H54 (cell line): ENCODE measurements around the gene CALHM1.

Source experiments
- DNase-seq: peaks from one replicate; pipeline ENCODE4 v3.0.0; 2011; ENCODE audit warnings: low spot score, mixed read lengths; ENCODE audit not compliant: insufficient read length
- FAIRE-seq: peaks from 3 replicates; lab custom pipeline; 2011; peaks lifted over from hg19 to GRCh38; lab: Jason Lieb, UNC
- POLR2A ChIP-seq: IDR thresholded peaks from 2 replicates; pipeline ENCODE4 v1.6.1; 2011; ENCODE audit warnings: low read depth, mild to moderate bottlenecking, low read length

The CALHM1 gene

DNA sequence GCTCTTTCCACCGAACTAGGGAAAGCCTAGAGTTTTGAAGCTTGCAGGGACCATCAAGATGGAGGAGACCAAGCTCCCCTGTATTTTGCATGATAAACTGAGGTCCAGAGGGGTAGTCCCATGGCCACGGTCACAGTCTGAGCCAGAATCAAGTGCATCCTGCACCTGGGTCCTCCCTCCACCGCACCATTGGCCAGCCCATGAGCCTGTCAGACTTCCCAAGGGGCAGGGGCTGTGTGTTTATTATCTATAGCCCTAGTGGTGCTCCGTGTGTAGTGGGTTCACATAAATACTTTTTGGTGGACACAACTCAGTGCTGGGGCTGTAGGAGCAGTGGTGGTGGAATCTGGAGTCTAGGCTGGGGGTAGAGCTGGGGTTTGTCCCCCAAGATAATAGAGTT, 16.7 kb upstream of the CALHM1 start:
- FAIRE-seq (no peak), DNase-seq (no peak)
- no peak for TF ChIP-seq POLR2A

DNA sequence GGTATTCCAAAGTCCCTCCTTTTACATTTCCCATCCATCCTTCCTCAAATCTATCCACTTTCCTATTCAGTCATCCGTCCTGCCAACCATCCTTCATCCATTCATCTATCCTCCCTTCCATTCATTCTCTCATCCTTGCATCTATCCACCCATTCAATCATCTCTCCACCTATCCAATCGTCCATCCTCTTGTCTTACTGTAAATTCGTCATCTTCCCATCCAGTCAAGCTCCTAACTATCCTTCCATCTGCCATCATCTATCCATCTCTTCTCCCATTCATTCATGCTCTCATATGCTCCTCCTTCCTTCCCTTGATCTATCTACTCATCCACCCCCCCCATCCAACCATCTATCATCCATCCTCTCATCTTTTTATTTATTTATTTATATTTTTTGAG, 15.4 kb upstream of the CALHM1 start:
- no peak for FAIRE-seq
- TF ChIP-seq POLR2A, result no peak
- no peak for DNase-seq

DNA sequence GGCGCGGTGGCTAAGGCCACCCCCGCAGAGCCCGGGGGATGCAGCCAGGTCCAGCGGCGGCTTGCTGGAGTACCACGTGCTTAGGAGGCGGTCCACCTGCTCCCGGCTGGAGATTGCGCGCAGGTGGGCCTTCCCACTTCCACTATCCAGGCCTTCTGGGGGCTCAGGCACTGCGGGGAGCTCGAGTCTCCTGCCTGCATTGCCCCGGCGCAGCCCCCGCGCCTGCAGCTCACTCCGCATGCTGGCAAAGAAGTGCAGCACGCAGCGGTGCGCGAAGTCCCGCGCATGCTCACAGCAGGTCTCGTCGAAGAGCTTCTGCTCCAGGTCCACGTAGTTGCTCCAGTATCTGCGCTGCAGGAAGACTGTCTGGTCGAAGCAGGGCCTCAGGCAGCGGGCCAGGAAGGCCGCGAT, 14.6 kb upstream of the CALHM1 start:
- DNase-seq, result no peak
- TF ChIP-seq POLR2A, result no peak
- FAIRE-seq, result no peak

DNA sequence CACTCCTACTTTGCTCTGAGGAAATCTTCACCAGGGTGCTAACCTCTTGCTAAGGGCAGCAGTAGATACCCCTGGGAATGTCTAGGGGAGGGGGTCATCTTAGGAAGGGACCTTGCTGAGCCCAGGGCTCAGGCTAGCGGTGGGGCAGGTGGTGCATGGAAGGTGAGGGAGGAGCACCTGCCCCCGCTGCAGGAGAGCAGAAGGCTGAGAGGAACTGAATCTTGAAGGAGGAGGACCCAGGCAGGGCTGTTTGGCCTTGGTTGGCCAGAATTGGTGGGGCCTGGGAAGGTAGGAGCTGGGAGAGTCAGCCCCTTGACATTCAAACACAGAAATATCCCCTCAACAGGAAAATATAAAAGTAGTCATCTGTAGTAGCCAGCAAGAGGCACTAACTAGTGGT, 13.3 kb upstream of the CALHM1 start:
- no peak for TF ChIP-seq POLR2A
- DNase-seq (no peak), FAIRE-seq (no peak)

DNA sequence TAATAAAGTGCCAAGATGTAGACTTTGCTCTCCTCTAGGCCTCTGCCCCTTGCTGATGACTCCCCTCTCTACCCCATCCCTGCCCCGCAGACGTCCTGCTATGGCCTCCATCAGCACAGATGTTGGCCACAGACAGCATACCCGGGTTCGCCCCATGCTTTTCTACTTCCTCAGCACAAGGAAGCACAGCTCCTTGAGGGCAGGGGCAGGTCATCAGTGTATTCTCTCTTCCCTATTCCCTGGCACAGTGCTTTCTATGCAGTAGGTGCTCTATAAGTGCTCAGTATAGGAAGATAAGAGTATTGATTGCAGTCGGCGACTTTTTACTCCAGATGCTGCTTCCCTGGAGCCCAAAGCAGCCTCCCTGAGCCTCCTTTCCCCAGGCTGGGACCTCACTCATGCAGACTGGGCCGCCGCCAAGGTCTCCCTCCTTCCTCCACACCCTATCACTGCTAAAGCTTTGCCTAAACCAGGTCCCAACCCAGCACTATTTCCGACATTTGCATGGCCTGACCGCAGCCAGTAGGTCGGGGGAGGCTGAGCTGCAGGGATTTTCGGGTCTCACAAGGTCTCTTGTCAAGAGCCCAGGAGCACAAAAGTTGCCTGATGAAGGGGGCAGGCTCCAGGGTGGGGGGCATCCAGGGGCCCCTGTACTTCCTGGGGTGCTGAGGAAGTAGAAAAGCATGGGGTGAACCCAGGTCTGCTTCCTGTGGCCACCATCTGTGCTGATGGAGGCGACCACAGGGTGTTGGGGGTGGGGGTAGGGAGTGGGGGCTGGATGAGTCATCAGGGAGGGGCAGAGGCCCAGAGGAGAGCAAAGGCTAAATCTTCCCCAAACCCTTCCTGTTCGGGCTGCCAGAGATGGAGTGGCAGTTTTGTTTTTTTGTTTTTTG, 12.3 kb upstream of the CALHM1 start:
- no peak for TF ChIP-seq POLR2A
- FAIRE-seq, result no peak
- peak; percentile 40 for DNase-seq

DNA sequence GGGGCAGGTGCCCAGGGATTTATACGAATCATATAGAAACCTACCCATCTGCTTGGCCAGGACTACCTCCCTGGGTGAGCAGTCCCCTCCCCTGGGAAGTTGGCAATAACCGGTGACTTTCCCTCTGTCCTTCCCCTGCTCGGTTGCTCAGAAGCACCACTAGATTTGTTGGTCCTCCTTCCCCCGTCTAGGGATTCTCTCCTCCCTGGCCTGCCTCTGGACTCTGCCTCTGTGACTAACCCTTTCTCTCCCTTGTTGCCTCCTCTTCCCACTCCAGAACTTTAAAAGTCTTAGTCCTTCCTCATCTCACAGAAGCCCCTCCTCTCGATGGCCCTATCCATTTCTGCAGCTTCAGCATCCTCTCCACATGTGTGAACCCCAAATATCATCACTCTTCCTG, 10.5 kb upstream of the CALHM1 start:
- FAIRE-seq (no peak), DNase-seq (no peak)
- no peak for TF ChIP-seq POLR2A

DNA sequence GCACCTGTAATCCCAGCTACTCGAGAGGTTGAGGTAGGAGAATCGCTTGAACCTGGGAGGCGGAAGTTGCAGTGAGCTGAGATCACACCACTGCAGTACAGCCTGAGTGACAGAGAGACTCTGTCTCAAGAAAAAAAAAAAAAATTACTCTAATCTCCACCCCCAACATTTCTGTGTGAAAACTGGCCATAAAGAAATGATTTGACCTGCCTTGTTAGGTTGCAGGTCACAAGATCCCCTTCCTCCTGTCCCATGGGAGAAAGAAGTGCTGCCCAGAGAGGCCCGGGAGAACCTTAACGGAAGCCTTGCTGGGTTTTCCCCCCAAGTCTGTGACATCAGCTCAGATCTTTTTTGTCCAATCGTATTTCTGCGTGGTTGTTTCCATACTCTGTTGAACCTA, 8.7 kb upstream of the CALHM1 start:
- no peak for TF ChIP-seq POLR2A
- FAIRE-seq, result no peak
- DNase-seq, result no peak

DNA sequence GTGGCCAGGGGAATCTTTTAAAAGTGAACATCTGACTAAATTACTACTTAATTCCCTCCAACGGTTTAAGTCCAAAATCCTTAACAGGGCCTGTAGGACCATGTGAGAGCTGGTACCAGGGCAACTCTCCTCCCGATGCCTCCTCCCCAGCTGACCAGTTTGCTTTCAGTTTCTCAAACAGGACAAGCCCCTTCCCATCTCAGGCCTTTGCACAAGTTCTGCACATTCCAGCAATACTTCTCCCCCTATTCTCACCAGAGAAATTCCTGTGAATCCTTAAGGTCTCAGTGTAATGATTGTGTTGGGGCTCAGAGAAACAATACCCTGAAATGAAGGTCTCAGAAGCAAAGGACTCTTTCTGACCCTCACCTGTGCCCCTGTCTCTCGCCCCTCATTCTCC, 8.0 kb upstream of the CALHM1 start:
- DNase-seq (no peak), FAIRE-seq (no peak)
- TF ChIP-seq POLR2A, result no peak

DNA sequence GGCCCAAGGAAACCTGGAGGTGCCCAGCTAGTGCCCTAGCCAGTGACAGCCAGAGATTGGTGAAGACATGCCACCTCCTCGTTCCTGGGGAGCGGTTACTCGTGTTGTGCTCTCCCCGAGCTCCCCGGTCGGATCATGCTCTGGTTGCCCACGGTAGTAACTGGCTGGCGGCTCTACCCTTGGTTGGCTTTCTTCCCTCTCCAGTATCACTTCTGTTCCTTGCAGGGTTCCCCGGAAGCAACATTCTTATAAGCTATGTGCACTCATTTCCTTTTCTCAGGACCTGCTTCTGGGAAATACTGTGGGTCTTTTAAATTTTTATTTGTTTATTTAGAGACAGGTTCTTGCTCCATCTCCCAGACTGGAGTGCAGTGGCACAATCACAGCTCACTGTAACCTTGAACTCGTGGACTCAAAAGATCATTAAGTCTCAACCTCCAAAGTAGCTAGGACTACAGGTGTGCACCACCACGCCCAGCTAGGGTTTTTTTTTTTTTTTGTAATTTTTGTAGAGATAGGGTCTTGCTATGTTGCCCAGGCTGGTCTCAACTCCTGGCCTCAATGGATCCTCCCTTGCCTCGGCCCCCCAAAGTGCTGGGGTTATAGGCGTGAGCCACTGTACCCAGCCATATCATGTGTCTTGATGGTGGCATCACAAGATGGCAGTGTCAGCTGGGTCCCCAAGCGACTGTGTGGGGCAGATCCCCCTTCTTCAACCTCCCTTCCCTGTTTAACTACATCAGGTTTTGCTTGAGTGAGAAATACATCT, 6.9 kb upstream of the CALHM1 start:
- FAIRE-seq, result no peak
- no peak for DNase-seq

DNA sequence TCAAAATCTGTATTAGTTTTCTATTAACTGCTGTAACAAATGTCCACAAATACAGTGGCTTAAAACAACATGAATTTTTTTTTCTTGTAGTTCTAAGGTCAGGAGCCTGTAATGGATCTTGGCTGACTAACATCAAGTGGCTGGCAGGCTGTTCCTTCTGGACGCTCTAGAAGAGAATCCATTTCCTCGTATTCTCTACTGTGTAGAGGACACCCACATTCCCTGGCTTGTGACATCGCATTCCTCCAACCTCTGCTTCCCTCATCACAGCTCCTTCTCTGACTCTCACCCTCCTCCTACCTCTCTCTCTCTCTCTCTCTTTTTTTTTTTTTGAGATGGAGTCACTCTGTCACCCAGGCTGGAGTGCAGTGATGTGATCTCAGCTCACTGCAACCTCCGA, 4.8 kb upstream of the CALHM1 start:
- TF ChIP-seq POLR2A, result no peak
- DNase-seq (no peak), FAIRE-seq (no peak)

More for the DNA sequence above, 6.9 kb upstream of the CALHM1 start:
- no peak for TF ChIP-seq POLR2A

DNA sequence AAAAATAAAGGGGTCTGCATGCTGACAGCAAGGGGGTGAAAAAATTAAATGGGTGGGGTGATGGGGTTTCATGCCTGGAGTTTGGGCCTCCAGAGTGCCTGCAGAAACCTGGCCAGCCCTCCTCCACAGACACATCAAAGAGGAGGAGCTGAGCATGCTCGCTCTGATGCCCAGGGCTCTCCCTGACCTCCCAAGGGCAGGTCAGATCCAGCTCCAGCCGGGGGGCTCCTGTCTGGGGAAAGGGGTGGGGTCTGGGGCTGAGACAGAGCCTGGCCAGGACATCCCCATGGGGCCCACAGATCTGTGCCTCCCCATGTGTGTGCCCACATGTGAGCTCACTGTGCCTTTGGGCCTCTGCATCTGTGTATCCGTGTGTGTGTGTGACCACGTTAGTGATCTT, 915 bp upstream of the CALHM1 start:
- no peak for DNase-seq
- TF ChIP-seq POLR2A, result no peak
- no peak for FAIRE-seq

DNA sequence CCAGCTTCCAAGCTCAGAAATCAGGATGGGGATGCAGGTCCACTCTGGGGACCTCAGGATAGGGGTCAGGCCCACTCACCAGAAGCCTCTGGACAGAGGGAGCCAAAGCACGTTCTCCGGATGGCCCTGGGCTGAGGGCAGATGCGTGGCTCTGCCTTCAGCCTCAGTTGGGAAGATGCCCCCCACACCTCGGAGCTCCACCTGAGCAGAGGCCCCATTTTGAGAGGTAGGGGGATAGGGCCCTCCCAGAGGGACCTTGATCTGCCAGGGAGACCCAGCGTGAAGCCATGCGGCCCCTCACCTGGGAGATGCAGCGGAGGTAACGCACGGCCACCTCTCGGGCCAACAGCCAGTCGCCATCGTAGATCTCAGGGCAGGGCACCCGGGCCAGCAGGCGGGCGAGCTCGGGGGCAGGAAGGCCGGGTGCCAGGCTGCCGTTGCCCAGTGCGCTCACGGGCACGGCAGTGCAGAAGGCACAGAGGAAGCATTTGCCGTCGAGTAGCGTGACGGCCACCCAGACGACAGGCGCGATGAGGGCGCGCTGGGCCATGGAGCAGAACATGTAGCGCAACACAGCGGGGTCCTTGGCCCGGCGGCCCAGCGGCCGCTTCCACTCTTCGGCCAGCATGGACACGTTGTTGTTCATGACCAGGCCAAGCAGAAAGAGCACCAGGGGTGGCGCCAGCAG, 660 bp downstream of the CALHM1 start:
- no peak for TF ChIP-seq POLR2A
- FAIRE-seq (no peak), DNase-seq (no peak)

DNA sequence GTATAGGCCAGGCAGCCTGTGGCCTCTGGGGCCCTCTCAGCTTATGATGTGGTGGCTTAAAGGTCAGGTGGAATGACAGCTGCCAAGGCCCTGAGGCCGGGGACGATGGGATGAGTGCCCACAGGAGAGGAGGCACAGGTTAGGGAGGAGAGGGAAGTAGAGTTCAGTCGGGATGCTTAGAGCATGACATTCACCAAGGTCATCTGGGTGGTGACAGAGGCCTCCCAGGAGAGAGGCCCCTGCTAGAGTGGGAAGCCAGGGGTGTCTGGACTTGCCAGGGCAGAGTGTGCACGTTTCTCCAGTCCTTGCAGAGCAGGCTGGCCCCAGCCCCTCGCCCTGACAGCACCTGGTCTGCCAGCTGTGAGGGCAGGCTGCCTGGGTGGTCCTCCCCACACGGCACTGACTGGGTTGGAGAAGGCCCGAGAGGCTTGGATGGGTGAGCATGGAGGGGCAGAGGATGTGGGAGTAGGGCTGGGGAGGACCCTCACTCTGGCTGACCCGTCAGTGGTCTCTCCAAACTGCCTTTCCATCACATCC, 1.5 kb downstream of the CALHM1 start:
- no peak for TF ChIP-seq POLR2A
- FAIRE-seq (no peak), DNase-seq (no peak)

DNA sequence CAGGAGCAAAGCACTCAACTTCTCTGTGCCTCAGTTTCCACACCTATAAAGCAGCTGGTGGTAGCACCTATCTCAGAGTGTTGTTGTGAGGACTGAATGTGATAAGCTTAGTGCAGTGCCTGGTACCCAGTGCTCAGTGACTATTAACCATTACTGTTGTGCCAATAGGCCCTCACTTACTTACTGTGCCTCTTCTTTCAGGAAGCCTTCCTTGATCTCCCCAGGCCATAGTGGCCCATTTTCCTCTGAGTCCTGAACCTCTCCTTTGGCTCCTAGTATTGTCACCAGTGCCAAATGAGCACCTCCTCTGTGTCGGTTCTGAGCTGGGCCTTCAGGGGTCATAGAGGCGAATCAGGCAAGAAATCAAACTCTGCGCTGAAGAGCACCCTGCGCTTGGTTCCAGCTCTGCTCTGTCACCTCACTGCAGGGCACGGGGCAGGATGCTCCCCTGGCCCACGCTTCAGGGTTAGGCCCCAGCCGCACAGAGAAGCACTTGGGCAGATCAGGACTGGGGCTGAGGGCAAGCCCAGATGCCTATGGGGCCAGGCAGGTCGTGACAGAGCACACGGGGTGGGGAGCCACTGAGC, 2.5 kb downstream of the CALHM1 start:
- DNase-seq, result no peak
- FAIRE-seq, result no peak
- no peak for TF ChIP-seq POLR2A
